D721Med (cell line): ENCODE results near the gene CMIP.

Experiments
- DNase-seq: peaks from one replicate; pipeline ENCODE4 v3.0.0; 2011; ENCODE audit warnings: low spot score; ENCODE audit not compliant: insufficient read length
- FAIRE-seq: peaks from 2 replicates; lab custom pipeline; 2011; peaks lifted over from hg19 to GRCh38; lab: Jason Lieb, UNC
- TF ChIP-seq, protein P1 (sequence below): IDR thresholded peaks from 2 replicates; pipeline ENCODE4 v1.5.1; 2012; ENCODE audit warnings: mild to moderate bottlenecking, control low read depth; ENCODE audit not compliant: insufficient read depth; ENCODE audit errors: missing control alignments

The CMIP gene

DNA sequence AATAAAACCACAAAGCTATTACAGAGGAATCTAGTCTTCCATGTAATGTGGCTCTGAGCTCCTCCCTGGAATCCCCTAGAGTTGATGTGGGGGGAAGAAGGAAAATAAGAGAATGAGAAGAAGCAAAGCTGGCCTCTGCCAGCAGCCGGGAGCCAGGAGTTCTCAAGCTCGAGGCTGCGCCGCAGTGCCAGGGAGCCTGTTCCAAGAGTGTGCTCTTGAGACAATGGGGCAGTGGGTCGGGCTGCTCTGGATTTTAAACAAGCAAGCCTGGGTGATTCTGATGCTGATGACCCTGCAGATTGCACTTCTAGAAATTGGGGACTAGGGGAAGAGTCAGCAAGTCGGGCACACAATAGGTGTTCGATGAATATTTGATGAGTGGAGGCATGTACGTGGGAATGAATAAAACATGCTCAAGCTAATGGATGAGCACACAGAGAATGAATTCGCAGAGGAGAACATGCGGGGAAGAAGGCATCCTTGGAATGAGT is 119.9 kb downstream of the CMIP start:
- DNase-seq (no peak), FAIRE-seq (no peak)
- TF ChIP-seq, protein P1, sequence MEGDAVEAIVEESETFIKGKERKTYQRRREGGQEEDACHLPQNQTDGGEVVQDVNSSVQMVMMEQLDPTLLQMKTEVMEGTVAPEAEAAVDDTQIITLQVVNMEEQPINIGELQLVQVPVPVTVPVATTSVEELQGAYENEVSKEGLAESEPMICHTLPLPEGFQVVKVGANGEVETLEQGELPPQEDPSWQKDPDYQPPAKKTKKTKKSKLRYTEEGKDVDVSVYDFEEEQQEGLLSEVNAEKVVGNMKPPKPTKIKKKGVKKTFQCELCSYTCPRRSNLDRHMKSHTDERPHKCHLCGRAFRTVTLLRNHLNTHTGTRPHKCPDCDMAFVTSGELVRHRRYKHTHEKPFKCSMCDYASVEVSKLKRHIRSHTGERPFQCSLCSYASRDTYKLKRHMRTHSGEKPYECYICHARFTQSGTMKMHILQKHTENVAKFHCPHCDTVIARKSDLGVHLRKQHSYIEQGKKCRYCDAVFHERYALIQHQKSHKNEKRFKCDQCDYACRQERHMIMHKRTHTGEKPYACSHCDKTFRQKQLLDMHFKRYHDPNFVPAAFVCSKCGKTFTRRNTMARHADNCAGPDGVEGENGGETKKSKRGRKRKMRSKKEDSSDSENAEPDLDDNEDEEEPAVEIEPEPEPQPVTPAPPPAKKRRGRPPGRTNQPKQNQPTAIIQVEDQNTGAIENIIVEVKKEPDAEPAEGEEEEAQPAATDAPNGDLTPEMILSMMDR = no peak

DNA sequence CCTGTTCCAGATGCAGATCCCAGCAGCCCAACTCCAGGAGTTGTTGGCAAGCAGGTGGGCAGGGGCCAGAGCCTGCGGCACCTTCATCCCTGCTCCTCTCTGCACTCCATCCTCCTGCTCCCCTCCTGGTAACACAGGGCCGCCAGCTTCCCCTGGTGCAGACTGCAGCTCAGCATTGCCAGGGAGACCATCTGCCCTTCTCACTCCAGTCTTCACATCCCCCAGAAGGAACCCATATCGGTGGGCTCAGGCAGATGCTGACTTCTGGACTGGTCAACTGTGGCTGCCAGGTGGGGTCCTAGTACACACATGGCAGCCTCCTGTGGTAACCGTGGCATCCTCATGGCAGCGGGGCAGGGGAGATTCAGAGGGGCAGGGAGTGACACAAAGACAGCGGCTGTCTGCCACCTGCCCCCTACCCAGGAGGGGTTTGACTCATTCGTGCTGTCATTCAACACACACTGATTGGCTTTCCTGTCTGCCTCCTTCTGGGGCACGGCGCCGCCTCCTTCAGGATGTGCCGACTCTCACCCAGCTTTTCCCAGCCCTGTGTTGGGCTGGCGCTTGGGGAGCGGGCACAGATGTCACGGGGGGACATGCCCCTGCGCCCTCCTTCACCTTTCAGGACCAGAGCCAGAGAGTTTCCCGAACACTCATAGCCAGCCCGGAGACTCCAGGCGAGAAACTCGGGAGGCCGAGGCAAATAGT is 120.9 kb downstream of the CMIP start:
- no peak for DNase-seq
- no peak for FAIRE-seq
- TF ChIP-seq, protein P1 = no peak

DNA sequence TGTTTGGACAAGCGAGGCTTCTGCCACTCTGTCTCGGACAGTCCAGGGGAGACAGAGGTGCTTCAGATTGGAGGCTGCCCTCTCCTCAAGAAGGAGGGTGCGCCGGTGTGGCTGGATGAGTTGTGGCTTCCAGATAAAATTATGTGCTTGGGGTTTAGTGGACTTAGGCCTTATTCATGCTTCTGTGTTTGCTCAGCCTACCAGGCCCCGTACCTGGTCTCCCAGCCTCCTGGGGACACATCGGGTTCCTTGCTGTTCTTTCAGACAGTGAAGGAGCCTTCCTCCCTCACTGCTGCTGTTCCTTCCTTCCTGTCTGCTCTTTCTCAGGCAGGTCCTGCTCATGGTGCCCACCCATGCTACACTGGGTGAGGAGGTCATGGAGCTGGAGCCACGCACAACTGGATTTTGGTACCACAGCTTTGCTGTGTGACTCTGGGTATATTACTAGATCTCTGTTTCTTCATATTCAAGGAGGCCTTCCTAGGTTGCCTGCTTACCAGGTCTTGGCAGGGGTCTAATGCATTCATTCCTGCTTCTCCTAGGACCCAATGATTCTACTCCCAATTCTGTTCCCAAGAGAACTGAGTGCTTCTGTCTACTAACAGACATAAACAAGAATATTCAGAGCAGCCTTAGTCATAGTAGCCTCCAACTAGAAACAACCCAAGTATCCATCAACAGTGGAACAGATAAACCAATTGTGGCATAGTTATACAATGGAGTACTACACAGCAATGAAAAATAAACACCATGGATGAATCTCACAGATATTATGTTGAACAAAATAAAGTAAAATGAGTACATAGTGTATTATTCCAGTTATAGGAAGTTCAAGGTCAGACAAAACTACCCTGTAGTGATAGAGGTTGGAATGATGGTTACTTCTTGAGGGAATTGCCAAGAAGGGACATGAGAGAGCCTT is 121.7 kb downstream of the CMIP start:
- TF ChIP-seq, protein P1 = no peak
- DNase-seq (no peak), FAIRE-seq (no peak)

DNA sequence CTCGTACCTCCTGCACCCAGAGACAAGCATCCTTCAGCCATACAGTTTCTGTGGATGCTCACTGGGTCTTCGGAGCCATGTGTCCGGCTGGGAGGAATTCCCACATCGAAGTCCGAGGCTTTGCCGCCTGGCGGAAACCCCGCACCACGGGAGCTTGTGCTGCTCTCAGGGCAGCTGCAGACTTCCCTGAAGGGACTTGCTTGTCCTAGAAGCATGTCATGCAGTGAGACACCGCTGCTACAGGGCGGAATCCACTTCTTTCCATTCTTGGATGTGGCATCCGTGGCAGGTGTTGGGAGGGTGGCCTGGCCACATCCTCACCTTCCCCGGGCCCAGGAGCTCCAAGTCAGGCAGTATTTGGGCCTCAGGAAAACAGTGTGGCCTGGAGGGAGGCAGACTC is 122.5 kb downstream of the CMIP start:
- TF ChIP-seq, protein P1 = no peak
- no peak for DNase-seq
- no peak for FAIRE-seq

DNA sequence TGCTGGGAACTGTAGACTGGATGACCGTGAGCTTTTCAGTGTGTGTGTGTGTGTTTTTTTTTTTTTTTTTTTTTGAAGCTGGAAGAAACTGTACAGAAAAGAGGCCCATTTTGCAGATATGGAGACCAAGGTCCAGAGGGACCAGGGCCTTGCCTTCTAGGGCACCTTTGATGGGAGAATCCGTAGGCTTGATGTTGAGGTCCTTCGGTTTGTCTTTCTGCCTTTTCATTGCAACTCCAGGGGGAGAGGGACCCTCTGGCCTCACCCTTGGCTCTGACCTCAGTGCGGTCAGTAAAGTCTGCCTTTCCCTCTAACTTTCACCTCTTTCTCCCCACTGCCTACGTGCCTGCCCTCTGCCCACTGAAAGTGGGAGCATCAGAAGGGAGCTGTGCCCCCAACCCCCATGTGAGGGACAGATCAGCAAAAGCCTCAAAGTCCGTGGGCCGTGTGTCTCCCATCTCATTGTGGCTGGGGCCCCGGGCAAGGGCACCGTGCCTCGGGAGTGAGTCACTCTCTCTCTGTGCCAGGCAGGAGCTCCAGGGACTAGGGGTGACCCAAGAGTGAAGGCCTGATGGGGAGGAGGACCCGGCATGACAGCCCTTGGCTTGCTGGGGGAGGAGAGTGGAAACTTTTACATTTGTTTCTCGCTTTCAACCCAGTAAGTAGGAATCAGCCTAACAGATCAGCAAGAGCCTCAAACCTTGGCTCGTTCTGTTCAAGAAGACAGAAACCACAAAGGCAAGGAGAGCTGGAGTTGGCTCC is 123.6 kb downstream of the CMIP start:
- FAIRE-seq (no peak), DNase-seq (no peak)
- TF ChIP-seq, protein P1 = no peak

DNA sequence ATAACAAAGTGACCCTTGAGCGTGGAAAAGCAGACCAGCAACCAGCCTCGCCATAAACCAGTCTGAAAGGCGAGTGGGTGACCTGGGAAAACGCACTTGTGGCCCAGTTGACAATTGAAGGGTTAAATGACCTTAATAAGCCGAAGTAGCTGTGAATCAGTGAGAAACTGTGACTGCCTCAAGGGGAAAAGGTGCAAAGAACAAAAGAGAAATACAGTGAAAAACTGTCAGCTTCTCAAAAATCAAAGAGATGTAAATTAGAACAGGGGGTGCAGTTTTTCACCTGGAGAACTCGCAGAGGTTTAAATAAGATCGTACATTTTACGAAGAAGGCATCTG is 124.1 kb downstream of the CMIP start:
- FAIRE-seq (no peak), DNase-seq (no peak)
- TF ChIP-seq, protein P1 = no peak
